HG03342 (cell line): Measurements from ENCODE around the gene DPP6.

Source experiments
- ATAC-seq: cut with Tn5 transposase; IDR thresholded peaks from one replicate; pipeline ENCODE4 v1.9.1; 2021; ENCODE audit warnings: mild to moderate bottlenecking, moderate library complexity; ENCODE audit not compliant: unreplicated experiment

The DPP6 gene

DNA sequence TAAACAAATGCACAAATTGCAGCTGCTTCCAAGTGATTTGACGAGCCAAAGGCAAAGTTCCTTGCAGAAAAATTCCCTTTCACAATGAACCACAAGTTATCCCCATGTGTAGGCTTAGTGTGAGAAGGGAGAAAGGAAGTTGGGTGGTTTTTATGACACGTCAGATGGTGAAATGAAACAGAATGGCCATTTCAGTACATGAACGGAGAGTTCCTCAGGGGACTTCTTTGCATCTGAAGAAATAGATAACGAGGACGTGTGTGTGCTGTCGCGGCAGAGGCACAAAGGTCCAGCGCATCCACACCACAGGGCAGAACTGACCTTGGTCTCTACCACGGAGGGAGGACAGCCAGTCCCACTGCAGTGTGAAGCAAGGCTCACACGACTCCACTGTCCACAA lies 814.9 kb downstream of the DPP6 start:
- ATAC-seq, result peak; percentile 65

DNA sequence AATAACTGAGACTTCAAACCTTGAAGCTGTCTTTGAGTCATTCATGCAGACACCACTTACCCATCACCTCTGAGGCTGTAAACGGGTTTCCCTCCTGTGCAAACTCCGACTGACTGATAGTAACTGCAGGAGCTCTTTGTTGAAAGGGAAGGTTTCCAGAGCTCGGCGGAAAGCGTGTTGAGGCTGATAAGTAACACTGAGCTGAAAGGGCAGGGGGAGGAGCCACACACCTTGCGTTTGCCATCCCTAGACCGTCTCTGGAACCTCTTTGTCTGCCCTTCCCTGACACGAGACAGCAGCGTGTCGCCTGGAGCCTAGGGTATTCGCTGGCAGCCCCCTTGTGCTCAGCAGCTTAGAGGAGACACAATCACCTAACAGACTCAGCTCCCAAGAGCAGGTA lies 816.7 kb downstream of the DPP6 start:
- ATAC-seq, result no peak

DNA sequence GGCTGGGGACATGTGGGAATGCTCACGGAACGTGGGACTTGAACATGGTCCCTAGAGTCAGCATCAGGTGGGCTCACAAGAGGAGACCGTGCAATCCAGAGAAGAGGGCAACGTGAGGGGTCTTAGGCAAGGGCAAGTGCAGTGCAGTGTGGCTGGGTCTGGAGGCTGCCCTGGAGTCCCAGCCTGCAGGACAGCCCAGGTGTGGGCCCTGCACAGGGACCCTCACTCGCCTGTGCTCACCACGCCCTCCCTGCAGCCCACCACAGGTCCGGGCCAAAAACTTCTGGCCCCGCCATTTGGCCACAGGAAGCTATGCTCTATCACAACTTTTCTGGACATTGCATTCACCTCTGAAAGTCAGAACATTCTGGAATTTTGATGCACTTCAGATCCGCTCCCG lies 817.2 kb downstream of the DPP6 start:
- no peak for ATAC-seq

DNA sequence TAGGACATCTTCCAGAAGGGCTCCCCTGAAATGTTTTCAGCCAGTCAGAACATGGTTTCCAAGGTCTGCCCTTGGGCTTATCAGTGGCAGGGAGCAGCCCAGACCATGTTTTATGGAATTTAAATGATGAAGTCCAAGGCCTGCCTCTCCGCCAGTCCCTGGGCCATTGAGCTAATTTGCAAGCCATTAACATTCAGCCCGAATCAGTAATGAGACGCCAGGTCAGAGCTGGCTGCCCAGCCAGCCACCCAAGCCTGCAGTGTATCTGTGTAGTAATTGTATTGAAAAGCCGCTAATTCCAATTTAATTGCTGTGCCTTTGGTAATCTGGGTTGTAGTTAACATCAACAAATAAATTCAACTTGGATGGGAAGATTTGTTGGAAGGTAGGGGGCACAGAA lies 819.3 kb downstream of the DPP6 start:
- ATAC-seq, result no peak

DNA sequence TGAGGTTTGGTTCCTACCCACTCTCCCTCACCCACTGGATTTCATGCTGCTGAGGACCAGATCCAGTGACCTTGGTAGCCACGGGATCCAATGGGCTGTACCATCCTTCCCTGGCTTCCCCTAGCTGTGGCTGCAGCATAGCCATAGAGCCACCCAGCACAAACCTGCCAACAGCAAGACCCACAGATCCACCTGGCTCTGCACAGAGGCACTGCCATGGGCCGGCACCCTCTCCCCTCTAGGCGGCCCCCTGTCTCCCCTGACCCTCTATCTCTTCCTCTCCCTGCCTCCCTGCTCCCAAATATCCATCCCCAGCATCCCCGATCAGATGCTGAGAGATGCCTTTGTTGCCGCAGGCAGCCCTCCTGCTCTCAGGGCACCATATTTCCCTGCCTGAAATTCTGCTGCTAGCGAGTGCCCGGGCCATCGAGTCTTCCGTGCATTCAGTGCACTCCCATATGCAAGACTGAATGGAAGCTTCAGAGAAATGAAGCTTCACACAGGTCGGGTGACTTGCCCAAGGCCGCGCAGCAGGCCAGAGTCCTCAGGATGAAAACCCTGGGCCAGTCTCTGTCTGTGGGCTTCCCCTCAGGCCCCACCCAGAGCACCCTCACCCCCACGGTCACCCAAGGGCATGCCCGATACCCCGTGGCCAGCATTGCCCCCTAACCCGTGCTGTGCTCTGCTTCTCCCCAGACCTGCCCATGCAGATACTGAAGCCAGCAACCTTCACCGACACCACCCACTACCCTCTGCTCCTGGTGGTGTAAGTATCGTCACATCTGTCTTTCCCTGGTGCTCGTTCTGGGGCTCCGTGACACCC lies 819.9 kb downstream of the DPP6 start:
- ATAC-seq, result no peak

DNA sequence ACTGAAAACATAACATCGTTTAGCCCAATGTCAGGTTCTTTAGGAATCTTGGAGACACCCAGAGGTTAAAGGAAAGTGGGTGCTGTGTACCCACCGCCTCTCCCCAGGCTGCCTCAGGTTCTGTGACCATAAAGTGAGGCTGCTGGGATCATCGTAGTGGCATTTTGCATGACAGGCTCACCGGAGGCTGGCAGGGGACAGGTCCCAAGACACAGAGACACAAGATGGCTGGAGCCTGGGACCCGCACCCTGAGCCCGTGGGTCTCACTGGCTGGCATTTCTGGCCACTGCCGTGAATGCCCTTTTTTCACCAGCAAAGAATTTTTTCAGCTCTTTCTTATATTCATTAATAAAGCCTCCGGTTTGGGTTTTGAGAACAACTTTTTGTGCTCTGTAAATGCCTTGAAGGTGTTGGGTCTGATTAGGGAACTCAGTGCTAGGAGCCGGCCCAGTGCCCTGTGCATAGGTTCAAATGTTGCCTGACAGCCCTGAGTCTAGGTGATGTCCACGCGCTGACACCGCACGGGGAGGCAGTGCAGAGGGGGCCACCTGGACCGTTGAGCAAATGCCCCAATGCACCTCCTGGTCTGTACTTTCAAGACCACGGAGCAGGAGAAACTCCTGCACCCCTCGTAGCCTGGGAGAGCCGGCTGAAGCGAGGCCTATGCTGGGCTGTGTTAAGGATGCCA lies 820.8 kb downstream of the DPP6 start:
- no peak for ATAC-seq

DNA sequence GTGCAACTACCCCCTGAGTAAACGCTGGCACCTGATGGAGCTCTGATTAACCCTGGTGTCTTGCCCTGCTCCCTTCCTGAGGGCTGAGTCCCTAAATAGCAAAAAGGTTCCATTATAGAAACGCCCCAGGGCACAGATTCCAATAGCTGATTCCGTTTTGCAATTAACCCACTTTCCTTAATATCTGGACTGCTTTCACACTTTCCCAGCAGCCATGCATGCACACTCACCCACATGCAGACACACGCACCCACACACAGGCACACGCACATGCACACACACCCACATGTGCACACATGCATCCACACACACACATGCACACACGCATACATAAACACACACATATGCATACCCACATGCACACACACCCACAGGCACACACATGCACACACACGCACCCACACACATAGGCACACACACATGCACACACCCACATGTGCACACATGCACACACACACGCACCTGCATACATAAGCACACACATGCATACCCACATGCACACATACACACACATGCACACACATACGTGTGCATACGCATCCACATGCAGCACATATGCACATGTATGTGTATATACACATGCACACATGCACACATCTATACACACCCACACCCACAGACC lies 821.4 kb downstream of the DPP6 start:
- no peak for ATAC-seq

DNA sequence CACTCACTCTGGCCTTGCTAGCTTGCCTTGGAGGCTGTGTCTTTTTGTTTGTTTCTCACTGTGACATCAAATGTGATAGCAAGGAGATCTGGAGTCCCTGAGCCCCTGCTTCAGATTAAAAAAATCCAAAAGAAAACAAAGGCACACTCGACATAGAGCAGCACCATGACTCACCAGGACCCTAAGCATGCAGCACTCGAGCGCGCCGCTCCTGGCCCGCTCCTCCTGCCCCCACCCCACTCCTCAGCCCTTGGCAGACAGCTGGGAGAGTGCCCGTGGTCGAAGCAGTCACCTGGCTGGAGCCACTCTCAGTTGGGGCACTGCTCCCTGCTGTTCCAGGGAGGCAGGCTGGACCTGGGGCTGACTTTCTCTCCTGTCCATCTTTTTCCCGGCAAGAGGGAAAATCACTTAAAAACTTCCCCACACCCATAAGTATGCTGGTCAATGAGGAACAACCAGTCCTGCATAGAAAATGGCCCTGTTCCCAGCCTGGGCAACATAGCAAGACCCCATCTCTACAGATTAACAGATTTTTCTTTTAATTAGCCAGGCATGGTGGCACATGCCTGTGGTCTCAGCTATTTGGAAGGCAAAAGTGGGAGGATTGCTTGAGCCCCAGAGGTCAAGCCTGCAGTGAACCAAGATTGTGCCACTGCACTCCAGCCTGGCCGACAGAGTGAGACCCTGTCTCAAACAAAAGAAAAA lies 822.4 kb downstream of the DPP6 start:
- ATAC-seq, result no peak

DNA sequence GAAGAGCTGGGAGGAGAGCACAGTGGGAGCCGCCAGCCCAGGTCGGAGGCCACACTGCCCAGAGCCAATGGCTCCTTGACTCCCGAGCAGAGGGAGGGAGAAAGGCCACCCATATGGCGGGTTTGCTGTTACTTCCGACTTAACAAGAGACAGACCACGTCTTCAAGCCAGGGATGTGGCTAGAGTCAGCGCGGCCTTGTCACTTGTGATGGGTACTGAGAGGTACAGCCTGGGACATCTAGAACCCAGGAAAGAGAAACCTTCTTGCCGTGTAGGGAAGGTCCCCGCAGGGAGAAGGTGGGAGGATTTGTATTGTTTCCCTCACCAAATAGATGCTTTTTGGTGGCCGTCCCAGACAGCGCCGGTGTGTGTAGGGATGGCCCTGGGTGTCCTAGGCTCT lies 823.1 kb downstream of the DPP6 start:
- ATAC-seq, result no peak

DNA sequence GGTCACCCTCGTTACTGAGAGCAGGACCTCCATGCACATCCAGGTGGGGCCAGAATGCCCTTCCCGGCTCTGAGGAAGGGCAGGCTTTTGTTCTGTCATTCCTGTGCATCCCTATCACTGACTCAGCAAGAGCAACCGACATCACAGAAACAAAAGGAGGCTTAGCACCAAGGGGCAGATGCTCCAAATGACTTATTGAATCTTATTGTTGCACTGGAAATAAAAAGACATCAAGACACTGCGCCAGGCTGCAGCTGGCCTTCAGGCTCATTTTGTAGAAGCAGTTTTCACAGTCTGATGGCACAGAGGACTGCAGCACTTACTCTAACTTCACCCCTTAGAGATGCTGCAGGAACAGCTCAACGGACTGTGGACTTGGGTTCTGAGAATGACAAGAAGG lies 824.3 kb downstream of the DPP6 start:
- ATAC-seq, result no peak

DNA sequence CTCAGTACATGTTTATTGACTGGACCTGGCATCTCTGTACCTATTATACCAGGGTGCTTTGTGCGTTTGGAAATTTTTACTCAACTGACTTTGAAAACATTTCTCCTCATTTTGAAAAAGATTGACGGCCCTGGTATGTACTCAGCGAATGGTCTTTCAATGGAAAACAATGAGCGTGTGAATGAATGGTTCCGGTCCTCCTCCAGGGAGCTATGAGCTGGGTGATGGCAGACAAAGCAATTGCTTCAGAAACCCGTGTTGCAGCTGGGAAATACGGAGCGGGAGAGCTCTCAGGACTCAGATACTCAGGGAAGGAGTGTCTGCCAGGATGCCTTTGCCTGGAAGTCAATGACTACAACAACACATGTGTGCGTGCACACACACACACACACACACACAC lies 824.8 kb downstream of the DPP6 start:
- ATAC-seq, result no peak

DNA sequence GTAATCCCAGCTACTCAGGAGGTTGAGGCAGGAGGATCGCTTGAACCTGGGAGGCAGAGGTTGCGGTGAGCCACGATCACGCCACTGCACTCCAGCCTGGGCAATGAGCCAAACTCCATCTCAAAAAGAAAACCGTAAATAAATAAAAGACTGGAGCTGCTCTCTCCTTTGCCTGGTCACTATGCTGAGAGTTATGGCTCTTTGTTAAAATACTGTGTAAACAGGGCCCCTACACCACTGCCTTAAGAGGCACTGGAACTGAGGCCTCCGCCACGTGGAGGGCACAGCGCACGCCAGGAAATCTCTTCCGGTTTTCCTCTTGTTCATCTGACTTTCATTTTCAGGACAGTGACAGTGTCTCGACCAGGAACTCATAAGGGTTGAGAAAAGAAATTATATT lies 827.4 kb downstream of the DPP6 start:
- no peak for ATAC-seq

DNA sequence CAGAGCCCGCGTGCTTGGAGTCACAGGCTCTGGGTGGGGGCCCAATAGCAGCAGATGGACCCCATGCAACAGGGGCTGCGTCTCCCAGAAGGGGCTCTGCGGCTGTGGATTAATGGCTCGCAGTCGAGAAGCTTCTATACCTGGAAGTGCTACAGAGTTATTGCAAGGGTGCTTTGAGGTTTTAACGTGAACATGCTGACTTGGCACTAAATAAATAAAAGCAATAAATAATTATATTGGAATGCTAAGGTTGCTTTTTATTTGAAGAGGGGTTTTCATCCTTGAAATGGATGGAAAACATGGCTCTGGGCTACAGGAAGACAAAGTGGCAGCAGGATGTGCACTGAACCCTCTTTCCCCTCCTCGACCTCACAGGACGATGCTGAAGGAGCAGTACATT lies 828.3 kb downstream of the DPP6 start:
- no peak for ATAC-seq

DNA sequence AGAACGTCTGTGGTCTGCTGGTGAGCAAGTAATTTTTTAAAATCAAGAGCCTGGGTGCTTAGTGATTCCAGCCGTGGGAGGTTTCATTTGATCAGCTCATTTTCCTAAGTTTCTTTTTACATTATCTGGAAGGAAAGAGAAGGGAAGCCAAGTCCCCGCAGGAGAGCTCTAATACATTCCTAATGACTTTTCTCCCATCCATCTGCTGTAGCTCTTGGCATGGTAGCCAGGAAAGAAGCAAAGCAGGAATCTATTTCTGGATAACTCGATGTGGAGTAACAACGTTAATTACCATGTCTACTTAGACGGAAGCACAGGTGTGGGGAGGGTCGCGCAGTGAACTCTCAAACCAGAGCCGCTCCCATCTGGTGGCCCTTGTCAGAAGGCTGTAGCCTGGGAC lies 828.8 kb downstream of the DPP6 start:
- ATAC-seq, result no peak

DNA sequence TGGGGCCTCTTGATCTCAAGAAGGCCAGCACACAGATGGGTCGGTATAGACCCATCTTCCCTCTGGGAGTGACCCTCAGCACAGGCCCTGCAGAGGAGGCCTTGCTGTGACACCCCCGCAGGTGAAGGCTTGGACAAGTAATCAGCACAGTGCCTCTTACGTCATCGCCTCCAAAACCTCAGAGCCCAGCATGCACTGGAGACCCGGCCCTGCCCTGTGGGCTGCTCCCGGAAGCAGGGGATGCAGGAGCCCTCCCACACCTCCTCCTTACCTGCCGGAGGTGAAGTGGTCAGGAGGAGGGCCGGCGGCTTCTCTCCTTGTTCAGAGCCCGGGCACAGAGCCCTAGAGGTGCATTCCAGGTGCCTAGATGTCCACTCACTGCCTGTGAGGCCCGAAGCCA lies 829.3 kb downstream of the DPP6 start:
- no peak for ATAC-seq

DNA sequence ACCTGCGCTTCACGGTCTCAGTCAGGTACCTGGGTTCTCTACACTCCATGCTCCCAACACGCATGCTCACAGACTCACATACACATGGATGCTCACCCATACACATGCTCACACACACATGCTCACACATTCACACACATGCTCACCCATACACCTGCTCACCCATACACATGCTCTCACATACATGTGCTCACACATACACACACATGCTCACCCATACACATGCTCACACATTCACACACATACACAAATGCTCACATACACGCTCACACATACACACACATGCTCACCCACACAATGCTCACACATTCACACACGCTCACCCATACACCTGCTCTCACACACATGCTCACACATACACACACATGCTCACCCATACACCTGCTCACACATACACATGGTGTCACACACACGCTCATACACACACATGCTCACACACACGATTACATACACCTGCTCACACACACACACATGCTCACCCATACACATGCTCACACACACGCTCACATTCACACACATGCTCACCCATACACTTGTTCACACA lies 830.8 kb downstream of the DPP6 start:
- ATAC-seq, result no peak

DNA sequence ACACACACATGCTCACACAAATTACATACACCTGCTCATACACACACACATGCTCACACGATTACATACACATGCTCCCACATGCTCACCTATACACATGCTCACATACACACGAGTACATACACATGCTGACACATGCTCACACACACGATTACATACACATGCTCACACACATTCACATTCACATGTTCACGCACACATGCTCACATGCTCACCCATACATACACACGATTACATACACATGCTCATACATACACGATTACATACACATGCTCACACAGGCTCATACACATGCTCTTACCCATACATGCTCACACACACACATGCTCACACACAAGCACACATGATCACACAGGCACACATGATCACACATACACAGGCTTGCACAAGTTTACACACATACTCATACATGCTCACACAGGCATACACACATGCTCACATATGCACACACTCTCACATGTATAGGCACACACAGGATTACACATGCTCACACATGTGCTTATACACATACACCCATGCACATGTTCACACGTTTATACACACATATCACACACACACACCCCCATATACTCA lies 832.2 kb downstream of the DPP6 start:
- no peak for ATAC-seq

DNA sequence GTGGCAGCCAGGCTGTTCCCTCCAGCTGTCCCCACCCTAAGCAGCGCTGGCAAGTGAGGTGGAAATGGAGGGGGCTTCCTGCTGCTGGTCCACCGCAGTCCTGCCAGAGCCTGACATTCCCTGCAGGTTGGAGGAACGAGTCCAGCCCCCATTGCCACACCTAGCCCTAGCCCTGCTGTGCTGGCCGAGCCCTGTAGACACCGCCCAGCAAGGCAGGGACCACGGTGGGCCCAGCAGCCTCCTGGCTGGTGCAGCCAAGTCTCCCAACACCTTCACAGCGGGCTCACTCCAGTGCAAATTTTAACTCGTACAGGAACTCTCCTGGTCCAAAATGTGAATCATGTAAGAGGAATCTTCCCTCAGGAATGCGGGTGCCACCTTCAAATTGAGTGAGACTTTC lies 834.4 kb downstream of the DPP6 start:
- no peak for ATAC-seq

DNA sequence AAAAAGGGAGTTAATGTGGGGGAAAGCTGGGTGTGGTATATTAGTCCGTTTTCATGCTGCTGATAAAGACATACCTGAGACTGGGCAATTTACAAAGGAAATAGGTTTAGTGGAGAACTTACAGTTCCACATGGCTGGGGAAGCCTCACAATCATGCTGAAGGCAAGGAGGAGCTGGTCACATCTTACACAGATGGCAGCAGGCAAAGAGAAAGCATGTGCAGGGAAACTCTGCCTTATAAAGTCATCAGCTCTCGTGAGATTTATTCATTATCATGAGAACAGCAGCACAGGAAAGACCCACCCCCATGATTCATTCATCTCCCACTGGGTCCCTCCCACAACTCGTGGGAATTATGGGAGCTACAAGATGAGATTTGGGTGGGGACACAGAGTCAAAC lies 836.5 kb downstream of the DPP6 start:
- ATAC-seq, result no peak

DNA sequence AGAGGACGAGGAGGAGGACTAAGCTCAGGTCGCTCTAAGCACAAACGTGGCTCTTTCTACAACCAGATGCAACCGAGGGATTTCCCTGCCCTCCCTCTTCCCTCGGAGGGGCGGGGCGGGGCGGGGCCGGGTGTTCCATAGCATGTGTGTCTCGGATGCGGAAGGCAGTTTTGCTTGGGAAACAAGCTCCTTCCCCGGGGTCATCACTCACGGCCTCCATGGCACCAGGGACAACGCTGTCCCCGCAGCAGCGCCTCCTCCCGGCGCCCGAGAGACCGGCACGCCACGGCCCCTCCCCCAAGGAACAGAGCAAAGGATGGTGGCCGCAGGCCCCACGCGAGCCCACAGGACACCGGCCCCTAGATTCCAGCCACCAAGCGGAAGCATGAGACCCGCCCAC lies 840.3 kb downstream of the DPP6 start:
- no peak for ATAC-seq

DNA sequence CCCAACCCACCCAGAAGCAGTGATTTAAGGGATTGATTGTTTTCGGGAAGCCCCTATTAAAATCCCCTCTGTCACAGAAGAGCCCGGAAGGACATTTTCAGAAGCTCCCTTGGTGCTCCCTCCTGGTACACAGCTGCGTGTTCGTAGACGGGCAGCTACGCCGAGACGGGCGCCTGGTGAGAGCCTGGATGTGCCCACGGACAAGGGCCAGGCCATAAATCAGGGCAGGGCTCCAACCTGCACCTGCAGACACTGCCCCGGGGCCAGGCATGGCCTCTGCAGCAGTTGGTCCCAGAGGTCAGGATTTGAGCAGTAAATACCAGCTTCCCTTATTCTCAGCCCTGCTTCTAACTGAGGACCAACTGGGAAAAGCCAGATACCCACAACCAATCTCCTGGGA lies 843.9 kb downstream of the DPP6 start:
- ATAC-seq, result no peak
